ENCODE data around the gene FZD4. TPM values are rescaled to one million over a fixed set of nuclear protein-coding genes. Genes with fewer than 3 reads are reported as not detected.

FZD4 gene
- total RNA-seq, 2 experiments from 2014 or later = 0.17 TPM; not detected in 1

- Histone ChIP-seq H3K9me2 (ENCODE audit: insufficient read depth, low read length) (no peaks in the 10 kb centered on the region), H3K79me2 (ENCODE audit: insufficient read depth, low read depth, low read length) (no peaks in the 10 kb centered on the region), H2AFZ (ENCODE audit: low read length) (no peak overlapping the region), H3K4me3 (ENCODE audit: low read depth, low read length, poor library complexity, severe bottlenecking) (no peak overlapping the region), H3K9me3 (ENCODE audit: low read length) (no peaks in the 10 kb centered on the region), H3K27ac (ENCODE audit: low read depth, low read length, poor library complexity, severe bottlenecking) (no peak overlapping the region), H3K36me3 (ENCODE audit: insufficient read depth, low read length) (no peaks in the 10 kb centered on the region), H4K20me1 (ENCODE audit: insufficient read depth, low read length) (no peaks in the 10 kb centered on the region), H3K4me1 (ENCODE audit: insufficient read depth, low read length, poor library complexity, severe bottlenecking) (no peaks in the 10 kb centered on the region), H3K4me2 (ENCODE audit: low read length) (no peak overlapping the region)
- ChIA-PET POLR2A (no interaction called here), CTCF (ENCODE audit: unreplicated experiment) (no interaction called here)
- no peak for DNase-seq (ENCODE audit: low spot score)
- no TSS peak for BruUV-seq (replicated peaks)
- intact Hi-C loops (cut with micrococcal nuclease; ENCODE audit: unreplicated experiment) = no loop called here
- TF ChIP-seq EZH2phosphoT487 (IDR thresholded peaks at IDR 0.05; ENCODE audit: borderline replicate concordance, low read depth, low read length) = no peak
- TF ChIP-seq, protein P1, sequence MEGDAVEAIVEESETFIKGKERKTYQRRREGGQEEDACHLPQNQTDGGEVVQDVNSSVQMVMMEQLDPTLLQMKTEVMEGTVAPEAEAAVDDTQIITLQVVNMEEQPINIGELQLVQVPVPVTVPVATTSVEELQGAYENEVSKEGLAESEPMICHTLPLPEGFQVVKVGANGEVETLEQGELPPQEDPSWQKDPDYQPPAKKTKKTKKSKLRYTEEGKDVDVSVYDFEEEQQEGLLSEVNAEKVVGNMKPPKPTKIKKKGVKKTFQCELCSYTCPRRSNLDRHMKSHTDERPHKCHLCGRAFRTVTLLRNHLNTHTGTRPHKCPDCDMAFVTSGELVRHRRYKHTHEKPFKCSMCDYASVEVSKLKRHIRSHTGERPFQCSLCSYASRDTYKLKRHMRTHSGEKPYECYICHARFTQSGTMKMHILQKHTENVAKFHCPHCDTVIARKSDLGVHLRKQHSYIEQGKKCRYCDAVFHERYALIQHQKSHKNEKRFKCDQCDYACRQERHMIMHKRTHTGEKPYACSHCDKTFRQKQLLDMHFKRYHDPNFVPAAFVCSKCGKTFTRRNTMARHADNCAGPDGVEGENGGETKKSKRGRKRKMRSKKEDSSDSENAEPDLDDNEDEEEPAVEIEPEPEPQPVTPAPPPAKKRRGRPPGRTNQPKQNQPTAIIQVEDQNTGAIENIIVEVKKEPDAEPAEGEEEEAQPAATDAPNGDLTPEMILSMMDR (conservative IDR thresholded peaks at IDR 0.05; ENCODE audit: low read length) = no peak
Observed at GRCh38 chr11:86923999-86924766, 31.0 kb downstream of the FZD4 start.

DNA sequence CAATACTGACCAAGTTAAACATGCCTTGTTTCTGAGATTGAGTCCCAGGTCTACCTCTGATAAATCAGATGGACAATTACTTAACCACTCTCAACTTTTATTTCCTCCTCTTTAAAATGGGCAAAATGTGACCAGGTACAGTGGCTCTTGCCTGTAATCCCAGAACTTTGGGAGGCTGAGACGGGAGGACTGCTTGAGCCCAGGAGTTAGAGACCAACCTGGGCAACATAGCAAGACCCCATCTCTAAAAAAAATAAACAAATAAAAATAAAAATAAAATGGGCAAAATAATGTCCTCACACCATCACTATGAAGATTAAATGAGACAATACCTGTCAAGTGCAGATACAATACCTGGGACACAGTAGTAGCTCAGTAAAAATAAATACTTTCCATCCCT, 33.0 kb downstream of the FZD4 start:
- Histone ChIP-seq H3K4me1 (ENCODE audit: insufficient read depth, low read length, poor library complexity, severe bottlenecking) (no peaks in the 10 kb centered on the region), H3K9me3 (ENCODE audit: low read length) (no peaks in the 10 kb centered on the region), H4K20me1 (ENCODE audit: insufficient read depth, low read length) (no peaks in the 10 kb centered on the region), H3K27ac (ENCODE audit: low read depth, low read length, poor library complexity, severe bottlenecking) (no peak overlapping the region), H2AFZ (ENCODE audit: low read length) (no peak overlapping the region), H3K79me2 (ENCODE audit: insufficient read depth, low read depth, low read length) (no peaks in the 10 kb centered on the region), H3K4me3 (ENCODE audit: low read depth, low read length, poor library complexity, severe bottlenecking) (no peak overlapping the region), H3K36me3 (ENCODE audit: insufficient read depth, low read length) (no peaks in the 10 kb centered on the region), H3K9me2 (ENCODE audit: insufficient read depth, low read length) (no peaks in the 10 kb centered on the region), H3K4me2 (ENCODE audit: low read length) (no peak overlapping the region)
- no peak for DNase-seq (ENCODE audit: low spot score)
- ChIA-PET CTCF (ENCODE audit: unreplicated experiment) (no interaction called here), POLR2A (no interaction called here)
- no TSS peak for BruUV-seq (replicated peaks)
- TF ChIP-seq, protein P1 (conservative IDR thresholded peaks at IDR 0.05; ENCODE audit: low read length) = no peak
- TF ChIP-seq EZH2phosphoT487 (IDR thresholded peaks at IDR 0.05; ENCODE audit: borderline replicate concordance, low read depth, low read length) = no peak
- intact Hi-C loops (cut with micrococcal nuclease; ENCODE audit: unreplicated experiment) = no loop called here

- no peak overlapping the region for H3K27ac ChIP-seq (ENCODE audit: low read depth, low read length, poor library complexity, severe bottlenecking)
- intact Hi-C loops (cut with micrococcal nuclease; ENCODE audit: unreplicated experiment) = loop anchor here (2.0 kb wide), 2 partner anchors 49 to 463 kb away; no protein-coding TSS in a partner anchor
- TF ChIP-seq, protein P1 (conservative IDR thresholded peaks at IDR 0.05; ENCODE audit: low read length) = peak; percentile 79
- no peak for TF ChIP-seq EZH2phosphoT487 (IDR thresholded peaks at IDR 0.05; ENCODE audit: borderline replicate concordance, low read depth, low read length)
- no peaks in the 10 kb centered on the region for H3K36me3 ChIP-seq (ENCODE audit: insufficient read depth, low read length)
- no peaks in the 10 kb centered on the region for H3K4me1 ChIP-seq (ENCODE audit: insufficient read depth, low read length, poor library complexity, severe bottlenecking)
- no peak overlapping the region for H3K4me3 ChIP-seq (ENCODE audit: low read depth, low read length, poor library complexity, severe bottlenecking)
- H4K20me1 ChIP-seq (ENCODE audit: insufficient read depth, low read length) = no peaks in the 10 kb centered on the region
- no peak overlapping the region for H3K4me2 ChIP-seq (ENCODE audit: low read length)
- H2AFZ ChIP-seq (ENCODE audit: low read length) = peak overlapping the region; percentile 28; the same call in 1 of the 2 replicates
- ChIA-PET POLR2A (no interaction called here), CTCF (ENCODE audit: unreplicated experiment) (no interaction called here)
- peak; percentile 48 for DNase-seq (ENCODE audit: low spot score)
- BruUV-seq (replicated peaks) = no TSS peak
- no peaks in the 10 kb centered on the region for H3K9me2 ChIP-seq (ENCODE audit: insufficient read depth, low read length)
- H3K9me3 ChIP-seq (ENCODE audit: low read length) = no peaks in the 10 kb centered on the region
- H3K79me2 ChIP-seq (ENCODE audit: insufficient read depth, low read depth, low read length) = no peaks in the 10 kb centered on the region
Observed at GRCh38 chr11:86919557-86920210, 35.5 kb downstream of the FZD4 start.

All from OCI-LY7 (cell line).